Activated CD4-positive, alpha-beta T cell treated with anti-CD3 and anti-CD28 coated beads for 48 hours (primary cell): ENCODE results near the gene METTL27.
A peak's percentile ranks its signal among the peaks of the same experiment; 100 is the strongest.
"Not testable (repeated sequence)": the region's sequence is repeated elsewhere in the genome, so short reads cannot be mapped to it uniquely, and the experiment has no call there.

ENCODE experiments used
- DNase-seq: peaks from one replicate; pipeline ENCODE4 v3.0.0-alpha.2; 2020

METTL27 gene

DNA sequence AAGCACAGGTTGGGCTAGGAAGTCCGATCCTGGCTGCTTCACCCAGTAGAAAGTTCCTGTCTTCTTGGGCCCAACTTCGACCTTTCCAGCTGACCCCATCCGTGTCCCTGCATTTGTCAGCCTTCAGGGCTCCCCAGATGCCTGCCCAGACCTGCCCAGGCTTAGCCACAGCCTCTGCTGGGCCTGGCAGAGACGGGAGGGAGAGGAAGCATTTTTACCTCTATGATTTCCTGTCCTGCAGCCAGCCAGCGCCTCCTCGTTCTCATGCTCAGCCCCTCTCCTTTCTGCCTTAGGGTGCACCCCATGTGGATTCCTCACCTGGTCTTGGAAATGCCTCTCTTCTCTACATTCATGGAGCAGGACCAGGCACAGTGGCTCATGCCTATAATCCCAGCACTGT, 3.7 kb downstream of the METTL27 start:
- DNase-seq: no peak

DNA sequence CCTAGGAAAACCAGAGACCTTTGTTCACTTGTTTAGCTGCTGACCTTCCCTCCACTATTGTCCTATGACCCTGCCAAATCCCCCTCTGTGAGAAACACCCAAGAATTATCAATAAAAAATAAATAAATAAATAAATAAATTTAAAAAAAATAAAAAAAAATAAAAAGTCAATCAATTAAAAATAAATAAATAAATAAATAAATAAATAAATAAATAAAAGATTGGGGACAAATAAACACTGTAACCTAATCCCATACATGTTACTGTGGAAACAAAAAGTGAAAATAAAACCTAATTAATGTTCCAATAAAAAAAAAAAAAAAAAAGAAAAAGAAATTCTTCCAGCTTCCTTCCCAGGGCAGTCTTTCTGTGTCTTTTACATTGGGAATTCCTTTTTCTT, 5.1 kb downstream of the METTL27 start:
- not testable (repeated sequence) for DNase-seq

DNA sequence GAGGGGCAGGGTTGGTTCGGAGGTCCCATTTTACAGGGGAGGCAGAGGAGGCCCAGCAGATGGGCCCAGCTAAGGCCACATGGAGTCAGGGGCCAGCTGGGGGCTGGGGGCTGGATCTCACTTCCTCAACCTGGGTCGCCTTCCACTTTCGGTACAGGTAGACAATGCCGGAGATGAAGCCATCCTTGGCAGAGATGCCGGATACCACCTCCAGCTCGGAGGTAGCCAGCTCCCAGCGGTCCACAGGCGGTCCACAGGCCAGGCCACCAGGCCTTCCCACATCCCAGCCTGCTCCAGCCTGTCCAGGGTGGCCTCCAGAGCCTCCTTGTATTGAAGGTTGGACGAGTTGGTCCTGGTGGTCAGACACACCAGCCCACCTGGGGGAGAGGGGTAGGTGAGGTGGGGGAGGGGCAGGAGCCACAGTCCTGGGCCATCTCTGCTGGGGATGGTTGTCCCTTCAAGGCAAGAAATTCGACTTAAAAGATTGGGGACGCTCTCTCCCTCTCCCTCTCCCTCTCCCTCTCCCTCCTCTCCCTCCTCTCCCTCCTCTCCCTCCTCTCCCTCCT, 7.6 kb downstream of the METTL27 start:
- DNase-seq: no peak

DNA sequence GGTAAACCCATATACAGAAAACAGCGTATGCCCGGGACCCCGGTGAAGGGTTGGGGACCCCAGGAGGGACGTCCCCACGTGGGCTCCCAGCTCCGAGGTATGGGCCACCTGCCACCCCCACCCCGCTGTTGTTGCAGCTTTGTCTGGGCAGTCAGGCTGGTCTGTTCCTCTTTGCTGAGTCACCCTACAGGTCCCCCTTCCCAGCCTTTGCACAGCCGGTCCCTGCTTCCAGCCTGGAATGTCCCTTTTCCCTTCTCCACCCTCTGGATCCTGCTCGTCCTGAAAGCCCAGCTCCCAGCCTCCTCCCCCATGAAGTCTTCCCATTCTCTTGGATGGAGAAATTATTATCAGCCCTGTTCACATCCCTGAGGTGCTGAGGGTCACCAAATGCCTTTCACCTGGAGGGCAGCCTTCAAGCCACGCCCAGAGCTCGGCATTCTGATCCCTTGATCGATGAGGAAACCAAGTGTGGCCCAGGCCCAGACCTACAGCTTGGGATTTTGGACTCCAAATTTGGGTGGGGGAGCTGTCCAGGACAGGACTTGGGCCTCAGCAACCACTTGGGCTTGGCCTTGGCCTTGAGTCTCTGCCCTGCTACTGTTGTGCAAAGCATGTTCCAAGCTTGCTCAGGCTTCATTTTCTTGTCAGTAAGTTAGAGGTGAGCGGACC, 8.9 kb downstream of the METTL27 start:
- no peak for DNase-seq

DNA sequence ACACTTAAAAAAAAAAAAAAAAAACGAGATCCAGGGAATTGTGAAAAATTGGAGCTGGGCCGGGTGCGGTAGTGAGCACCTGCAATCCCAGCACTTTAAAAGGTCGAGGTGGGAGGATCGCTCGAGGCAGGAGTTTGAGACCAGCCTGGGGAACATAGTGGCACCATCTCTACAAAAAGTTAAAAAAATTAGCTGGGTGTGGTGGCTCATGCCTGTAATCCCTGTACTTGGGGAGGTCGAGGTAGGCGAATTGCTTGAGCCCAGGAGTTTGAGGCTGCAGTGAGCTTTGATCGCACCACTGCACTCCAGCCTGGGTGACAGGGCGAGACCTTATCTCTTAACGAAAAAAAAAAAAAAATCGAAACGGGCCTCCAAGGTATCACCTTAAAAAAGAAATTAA, 9.5 kb downstream of the METTL27 start:
- DNase-seq: no peak

DNA sequence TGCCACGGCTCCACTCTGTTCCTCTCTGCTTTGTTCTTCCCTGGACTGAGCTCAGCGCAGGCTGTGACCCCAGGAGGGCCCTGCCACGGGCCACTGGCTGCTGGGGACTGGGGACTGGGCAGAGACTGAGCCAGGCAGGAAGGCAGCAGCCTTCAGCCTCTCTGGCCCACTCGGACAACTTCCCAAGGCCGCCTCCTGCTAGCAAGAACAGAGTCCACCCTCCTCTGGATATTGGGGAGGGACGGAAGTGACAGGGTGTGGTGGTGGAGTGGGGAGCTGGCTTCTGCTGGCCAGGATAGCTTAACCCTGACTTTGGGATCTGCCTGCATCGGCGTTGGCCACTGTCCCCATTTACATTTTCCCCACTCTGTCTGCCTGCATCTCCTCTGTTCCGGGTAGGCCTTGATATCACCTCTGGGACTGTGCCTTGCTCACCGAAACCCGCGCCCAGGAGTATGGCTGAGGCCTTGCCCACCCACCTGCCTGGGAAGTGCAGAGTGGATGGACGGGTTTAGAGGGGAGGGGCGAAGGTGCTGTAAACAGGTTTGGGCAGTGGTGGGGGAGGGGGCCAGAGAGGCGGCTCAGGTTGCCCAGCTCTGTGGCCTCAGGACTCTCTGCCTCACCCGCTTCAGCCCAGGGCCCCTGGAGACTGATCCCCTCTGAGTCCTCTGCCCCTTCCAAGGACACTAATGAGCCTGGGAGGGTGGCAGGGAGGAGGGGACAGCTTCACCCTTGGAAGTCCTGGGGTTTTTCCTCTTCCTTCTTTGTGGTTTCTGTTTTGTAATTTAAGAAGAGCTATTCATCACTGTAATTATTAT, 10.3 kb downstream of the METTL27 start:
- DNase-seq: no peak

DNA sequence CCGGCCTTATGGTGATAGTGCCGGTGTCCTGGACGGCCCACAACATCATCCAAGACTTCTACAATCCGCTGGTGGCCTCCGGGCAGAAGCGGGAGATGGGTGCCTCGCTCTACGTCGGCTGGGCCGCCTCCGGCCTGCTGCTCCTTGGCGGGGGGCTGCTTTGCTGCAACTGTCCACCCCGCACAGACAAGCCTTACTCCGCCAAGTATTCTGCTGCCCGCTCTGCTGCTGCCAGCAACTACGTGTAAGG, 10.8 kb downstream of the METTL27 start:
- DNase-seq: no peak

DNA sequence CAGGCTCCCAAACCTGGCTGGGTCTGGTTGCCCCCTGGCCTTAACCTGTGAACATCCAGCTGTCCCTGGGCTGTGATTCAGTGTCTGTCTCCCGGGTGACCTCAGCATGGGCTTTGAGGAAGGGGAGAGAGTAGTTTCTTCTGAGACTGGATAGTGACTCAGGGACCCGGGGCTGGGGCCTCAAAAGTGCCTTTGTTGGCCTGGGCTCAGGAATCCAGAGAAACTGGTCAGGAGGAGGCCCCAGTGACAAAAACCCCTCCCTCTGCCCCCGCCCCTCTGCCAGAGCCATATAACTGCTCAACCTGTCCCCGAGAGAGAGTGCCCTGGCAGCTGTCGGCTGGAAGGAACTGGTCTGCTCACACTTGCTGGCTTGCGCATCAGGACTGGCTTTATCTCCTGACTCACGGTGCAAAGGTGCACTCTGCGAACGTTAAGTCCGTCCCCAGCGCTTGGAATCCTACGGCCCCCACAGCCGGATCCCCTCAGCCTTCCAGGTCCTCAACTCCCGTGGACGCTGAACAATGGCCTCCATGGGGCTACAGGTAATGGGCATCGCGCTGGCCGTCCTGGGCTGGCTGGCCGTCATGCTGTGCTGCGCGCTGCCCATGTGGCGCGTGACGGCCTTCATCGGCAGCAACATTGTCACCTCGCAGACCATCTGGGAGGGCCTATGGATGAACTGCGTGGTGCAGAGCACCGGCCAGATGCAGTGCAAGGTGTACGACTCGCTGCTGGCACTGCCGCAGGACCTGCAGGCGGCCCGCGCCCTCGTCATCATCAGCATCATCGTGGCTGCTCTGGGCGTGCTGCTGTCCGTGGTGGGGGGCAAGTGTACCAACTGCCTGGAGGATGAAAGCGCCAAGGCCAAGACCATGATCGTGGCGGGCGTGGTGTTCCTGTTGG, 11.4 kb downstream of the METTL27 start, which contains the start of gene CLDN4:
Gene CLDN4, plus strand, starts transcription at position 316 of the 903 bp plus-strand sequence. Its CDS starts 206 bp downstream, at position 522.
- DNase-seq: no peak

DNA sequence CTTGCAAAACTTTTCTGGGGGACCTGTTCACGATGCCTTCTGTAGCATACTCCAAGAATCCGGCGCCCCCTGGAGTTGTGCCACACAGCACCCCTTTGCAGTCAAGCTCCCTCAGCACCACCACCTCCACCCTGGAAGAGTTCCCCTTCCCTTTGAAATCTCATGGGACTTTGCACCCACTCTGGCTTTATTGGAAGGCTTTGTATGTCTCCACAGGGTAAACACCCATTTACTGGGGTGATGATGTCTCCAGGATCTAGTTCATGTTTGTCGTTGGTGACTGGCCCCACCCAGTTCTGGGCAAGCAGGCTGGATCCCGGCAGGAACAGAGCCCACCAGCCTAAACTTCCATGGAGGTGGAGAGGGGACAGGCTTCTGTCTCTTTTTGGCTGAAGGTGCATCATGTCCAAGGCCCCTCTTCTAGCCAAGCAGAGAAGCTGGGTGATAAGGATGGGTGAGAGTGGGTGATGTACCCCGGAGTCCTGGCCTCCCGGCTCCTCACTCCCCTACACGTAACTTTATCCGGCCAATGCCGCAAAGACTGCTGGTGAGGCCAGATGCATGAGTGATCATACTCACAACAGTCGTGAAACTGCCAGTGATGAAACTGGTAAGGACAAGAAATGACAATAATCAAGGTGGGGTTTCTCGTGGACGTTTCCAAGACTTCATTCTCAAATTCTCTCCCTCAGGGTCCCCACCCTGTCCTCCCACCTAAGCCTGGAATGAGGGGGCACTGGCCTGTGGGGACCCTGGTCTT, 12.2 kb downstream of the METTL27 start:
- no peak for DNase-seq

DNA sequence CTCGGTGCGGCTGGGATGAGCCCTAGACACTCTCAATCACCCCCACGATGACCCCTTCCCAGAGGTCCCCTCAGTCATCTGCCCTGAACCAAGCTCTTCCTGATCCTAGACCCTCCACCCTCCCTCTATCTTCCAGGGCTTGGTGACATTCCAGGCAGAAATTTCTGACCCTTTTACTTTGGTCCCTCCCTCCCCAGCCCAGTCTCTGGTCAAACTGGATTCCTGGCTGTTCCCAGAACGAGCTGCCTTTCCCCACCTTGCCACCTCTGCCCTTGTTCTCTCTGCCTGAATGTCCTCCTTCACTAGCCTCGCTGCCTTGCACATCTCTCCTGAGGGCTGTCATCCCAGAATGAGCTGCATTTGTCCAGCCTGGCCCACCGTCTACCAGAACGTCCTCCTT, 12.8 kb downstream of the METTL27 start:
- no peak for DNase-seq

DNA sequence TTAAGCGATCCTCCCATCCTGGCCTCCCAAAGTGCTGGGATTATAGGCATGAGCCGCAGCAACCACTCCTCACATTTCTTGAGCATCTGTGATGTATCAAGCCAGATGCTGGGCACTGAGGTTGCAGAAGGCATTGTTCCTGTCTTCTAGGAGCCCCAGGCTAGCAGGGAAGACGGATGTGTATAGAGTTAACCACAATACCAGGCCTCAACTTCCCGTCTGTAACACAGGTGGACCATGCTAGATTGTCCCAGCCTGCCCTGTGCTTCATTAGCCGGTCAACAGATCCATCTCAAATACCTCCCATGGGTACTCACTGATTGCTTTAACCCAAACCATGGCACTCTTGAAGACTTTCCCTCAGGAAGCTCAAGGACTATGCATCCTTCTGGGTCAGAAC, 13.3 kb downstream of the METTL27 start:
- DNase-seq: no peak

DNA sequence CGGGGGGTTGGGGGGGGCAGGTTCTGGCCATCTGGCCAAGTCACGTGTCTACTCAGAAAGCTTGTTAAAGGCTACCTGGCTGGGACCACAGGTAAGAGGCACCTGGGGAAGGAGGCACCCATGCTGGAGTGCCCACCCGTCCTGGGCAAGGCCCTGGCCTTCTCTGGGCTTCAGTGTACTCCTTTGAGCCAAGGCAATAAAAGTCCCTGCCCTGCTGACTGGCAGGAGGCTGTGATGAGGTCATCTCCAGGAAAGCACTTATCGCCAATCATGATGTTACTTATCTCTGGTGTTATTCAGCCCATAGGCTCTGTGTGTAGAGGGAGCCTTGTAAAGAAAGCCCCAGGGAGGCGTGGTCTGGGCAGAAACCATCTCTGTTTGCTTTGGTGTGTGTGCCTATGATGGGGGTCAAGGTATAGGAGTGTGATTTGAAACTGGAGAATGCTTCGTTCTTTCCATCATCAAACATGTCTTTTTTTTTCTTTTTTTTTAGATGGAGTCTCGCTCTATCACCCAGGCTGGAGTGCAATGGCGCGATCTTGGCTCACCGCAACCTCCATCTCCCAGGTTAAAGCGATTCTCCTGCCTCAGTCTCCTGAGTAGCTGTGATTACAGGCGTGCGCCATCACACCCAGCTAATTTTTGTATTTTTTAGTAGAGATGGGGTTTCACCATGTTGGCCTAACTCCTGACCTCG, 14.1 kb downstream of the METTL27 start:
- DNase-seq: peak; percentile 28

DNA sequence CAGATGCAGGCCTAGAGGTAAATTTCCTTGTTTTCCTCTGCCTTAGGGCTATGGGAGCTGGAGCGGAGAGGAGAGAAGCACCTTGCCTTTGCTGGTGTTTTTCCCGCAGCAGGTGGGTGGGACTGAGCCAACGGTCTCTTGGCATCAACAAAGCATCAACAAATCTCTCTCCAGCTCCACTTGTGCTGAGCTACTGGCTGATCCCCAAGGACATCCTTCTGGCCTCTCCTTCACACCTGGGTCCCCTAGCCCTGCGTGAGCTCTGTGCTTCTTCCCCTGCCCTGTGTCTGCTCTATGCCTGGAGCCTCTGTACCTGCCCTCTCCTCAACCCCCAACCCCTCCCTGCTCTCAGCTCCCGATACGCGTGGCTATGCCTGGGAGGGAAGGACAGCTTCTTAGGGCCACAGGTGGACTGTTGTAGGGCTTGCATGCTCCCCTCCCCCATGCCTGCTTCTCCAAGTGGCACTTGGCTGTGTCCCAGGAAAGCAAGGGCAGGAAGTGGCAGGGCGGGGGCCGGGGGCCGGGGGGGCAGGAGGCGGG, 14.7 kb downstream of the METTL27 start:
- DNase-seq: no peak

DNA sequence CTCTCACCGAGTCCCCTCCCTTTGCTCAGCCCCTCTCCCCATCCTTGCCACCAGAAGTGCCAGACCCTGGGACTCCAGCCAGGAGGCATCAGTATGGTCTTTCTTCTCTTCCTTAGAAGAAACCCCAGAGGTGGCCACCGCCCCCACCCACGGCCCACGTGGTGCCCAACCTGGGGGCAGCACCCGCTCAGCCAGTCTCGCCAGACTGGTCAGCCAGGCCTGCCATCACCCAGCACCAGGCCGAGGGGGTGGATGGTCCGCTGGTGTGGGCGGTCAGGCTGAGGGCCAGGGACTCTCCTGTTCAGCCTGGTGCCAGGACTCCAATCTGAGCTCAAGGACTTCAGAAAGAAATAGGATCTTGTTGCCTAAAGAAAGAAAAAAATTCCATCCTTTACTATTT, 17.3 kb downstream of the METTL27 start:
- DNase-seq: no peak

DNA sequence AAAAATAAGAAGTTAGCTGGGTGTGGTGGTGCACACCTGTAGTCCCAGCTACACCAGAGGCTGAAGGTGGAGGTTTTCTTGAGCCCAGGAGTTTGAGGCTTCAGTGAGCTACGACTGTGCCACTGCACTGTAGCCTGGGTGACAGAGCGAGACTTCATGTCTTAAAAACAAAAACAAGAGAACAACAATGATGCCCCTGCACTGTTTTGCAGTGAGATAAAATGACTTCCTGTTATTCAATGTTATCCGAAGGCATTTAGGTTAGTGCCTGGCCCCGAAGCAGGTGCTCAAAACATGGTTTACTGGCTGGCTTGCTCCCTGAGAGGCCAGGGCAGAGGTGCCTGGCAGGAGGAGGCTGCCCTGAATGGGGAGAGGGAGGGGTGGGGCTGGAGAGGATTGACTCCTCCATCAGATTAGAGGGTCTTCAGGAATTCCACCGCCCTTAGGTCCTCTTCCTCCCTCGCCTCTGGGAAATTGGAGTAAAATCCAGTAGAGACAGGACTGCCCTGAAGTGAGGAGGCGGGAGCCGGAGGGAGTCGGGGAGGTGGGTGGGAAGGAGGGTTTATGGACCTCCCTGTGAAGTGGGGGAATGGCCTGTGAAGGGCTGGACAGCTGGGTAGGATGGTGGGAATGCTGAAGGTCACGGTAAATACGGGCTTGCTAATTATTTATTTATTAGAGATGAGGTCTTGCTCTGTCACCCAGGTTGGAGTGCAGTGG, 18.3 kb downstream of the METTL27 start:
- DNase-seq: no peak

DNA sequence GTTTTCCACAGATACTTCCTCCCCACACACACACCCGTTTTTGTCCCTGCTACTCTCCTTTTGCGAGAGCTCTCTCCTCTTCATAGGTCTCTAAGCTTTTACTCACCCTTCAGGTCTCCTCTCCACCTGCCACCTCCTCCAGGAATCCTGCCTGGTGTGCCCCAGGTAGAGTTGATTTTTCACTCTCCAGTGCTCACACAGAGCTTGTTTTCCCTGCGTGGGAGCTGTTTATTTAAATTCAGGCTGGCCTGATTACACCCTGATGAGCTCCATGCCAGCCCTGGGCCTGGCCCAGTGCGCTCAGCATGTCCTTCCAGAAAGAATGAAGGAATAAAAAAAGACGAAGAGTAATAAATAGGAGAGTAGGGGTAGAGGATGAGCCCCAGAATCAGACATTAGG, 19.1 kb downstream of the METTL27 start:
- DNase-seq: no peak

DNA sequence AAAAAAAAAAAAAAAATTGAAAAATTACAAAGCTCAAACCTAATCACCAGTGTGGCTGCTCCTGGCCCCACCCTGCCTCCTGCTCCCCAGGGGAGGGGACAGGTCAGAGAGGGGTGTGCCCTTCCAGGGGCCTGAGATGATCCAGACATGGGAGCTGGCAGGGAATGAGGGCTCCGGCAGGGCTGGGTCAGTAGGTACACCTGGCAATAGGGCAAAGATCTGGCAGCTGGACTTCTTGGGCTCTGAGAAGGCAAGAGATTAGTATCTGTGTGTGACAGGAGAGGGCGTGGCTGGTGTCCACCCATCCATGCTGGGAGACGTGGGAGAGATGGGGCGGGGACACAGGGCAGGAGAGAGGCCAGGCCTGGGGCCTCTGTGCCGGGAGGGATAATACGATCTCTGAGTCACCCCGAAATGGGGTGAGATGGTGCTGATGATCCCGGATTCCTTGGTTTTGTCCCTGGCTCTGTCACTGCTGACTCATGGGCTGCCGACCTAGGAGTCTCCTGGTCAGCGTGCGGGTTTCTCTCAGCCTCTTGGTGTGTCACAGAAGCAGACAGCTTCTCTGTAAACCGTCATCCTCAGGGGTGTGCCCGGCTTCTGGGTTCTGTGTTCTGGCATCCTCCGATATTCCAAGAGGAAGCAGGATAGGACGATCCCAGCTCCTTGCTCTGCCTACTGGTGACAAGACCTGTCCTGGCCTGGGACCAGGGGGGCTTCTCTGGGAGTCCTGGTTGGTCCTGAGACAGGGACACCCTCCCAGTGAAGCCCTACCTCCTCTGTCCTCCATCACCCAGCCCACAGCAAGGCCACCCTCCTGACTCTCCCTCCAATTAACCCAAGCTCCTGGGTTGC, 19.8 kb downstream of the METTL27 start:
- no peak for DNase-seq

DNA sequence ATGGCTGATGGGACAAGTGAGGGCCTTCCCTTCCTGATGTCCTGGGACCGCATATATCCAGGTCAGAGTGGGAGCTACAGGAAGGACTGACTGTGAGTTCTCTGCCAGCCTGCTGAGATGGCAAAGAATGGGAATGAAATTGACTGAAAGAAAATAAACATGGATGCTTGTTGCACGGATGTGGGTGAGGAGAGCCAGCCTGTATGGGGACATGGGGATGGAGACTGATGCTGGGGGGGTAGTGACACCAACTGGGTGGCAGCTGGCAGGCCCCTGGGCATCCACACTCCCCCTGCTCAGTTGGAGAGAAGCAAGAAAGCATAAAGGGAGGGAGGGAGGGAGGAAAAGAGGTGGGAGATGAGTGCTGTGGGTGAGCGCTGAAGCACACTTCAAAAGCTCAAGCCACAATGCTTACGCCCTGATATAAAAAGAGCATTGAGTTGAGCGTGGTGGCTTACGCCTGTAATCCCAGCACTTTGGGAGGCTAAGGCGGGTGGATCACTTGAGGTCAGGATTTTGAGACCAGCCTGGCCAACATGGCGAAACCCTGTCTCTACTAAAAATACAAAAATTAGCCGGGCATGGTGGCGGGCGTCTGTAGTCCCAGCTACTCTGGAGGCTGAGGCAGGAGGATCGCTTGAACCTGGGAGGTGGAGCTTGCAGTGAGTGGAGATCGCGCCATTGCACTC, 20.6 kb downstream of the METTL27 start:
- DNase-seq: not testable (repeated sequence)

DNA sequence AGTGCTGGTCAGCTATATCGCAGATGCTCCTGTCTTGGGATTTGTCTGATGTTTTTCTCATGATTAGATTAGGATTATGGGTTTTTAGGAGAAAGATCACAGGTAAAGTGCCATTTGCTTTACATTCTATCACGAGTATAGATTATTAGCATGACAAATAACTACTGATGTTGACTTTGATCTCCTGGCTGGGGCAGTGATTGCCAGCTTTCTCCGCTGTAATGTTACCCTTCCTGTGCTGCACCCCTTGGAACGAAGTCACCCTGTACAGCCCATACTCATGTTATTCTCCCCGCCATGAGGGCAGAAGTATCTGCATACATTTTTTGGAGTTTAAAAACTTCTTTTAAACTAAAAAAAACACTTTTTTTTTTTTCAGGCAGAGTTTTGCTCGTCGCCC, 22.3 kb downstream of the METTL27 start:
- no peak for DNase-seq
